ENCODE results near the gene ADA.
A peak's percentile ranks its signal among the peaks of the same experiment; 100 is the strongest.

Gene ADA

DNA sequence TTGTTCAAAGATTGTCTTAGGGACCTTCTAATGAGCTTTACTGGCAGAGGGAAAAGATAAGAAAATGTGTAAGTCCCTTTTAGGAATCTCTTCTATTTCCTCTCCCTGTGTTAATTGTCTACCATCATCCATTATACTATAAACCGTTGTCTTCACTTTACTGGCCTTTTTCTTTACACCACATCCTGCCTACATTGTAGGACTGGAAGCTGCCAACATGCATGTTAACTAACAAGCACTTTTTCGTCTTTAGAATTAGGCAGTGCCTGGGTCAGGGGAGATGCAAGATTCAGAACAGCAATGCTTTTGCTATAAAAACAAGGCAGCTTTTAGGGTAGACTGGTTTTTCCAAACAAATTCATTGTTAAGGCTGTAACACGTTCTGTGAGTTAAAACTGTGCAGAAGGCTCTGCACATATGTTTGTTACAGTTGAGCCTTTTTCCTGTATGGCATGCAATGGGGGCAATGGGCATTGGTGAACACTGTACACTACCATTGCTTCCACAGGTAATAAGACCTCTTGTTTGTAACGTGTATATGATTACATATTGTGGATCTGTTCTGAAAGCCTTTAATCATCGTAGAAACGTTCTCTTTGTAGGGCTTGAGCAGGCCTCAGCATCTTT lies 80.0 kb downstream of the ADA start:
- no peaks in the 10 kb centered on the region for H3K36me3 ChIP-seq (ENCODE audit: insufficient read depth, low read length)
- H3K27me3 ChIP-seq (ENCODE audit: control insufficient read depth in 1 of 2, insufficient read depth in 2 of 2, low read length in 2 of 2) = no peaks in the 10 kb centered on the region
- no peak overlapping the region for H3K9ac ChIP-seq (ENCODE audit: low read length)
- H3K27ac ChIP-seq (ENCODE audit: low read depth, low read length) = peak overlapping the region; percentile 61
- H3K9me3 ChIP-seq (ENCODE audit: low read length) = no peaks in the 10 kb centered on the region
- no peak overlapping the region for H3K4me3 ChIP-seq (ENCODE audit: low read depth in 1 of 2, low read length in 2 of 2)
- peaks cover 67% of the 10 kb centered on the region for H3K4me1 ChIP-seq (ENCODE audit: insufficient read depth, low read length)

DNA sequence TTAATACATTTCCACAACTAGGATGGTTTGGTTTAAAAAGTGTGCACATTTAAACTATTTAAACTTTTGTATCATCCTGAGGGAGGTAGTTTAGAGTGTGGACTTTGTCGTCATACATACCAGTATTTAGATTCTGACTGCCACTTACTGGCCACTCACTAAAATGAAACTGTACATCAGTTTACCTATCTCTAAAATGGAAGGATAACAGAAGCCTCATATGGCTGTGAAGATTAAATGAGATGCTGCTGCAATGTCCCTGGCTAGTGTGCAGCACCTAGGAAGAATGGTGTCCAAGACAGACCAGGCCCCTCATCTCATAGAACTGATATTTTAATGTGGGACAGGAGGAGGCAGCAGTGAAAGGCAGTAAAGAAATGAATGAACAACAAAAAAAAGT lies 81.1 kb downstream of the ADA start:
- Histone ChIP-seq H3K27ac (ENCODE audit: low read depth, low read length) (no peak overlapping the region), H3K9me3 (ENCODE audit: low read length) (no peaks in the 10 kb centered on the region), H3K4me3 (ENCODE audit: low read depth in 1 of 2, low read length in 2 of 2) (no peak overlapping the region), H3K36me3 (ENCODE audit: insufficient read depth, low read length) (no peaks in the 10 kb centered on the region), H3K9ac (ENCODE audit: low read length) (no peak overlapping the region), H3K4me1 (ENCODE audit: insufficient read depth, low read length) (peaks cover 56% of the 10 kb centered on the region), H3K27me3 (ENCODE audit: control insufficient read depth in 1 of 2, insufficient read depth in 2 of 2, low read length in 2 of 2) (no peaks in the 10 kb centered on the region)

Measured in muscle layer of colon (tissue), 2 donors.